A673 (cell line): ENCODE measurements around the gene TMEM44. TPM values are rescaled to one million over a fixed set of nuclear protein-coding genes. Genes with fewer than 3 reads are reported as not detected.
A peak's percentile ranks its signal among the peaks of the same experiment; 100 is the strongest.

ENCODE experiments used
- BruUV-seq: library from RNA; stranded (reverse); fragments of 400-500 nt; replicated peaks from 2 replicates; lab custom pipeline; 2021; lab: Mats Ljungman, UMichigan
- CTCF ChIA-PET: fragments of 300-600 bp; sonication (Branson Sonifier 250); formaldehyde crosslinking; loops from one replicate; lab custom pipeline; 2022; ENCODE audit warnings: antibody characterized with exemption; lab: Charles Lee
- POLR2A ChIA-PET: fragments of 300-600 bp; sonication (Branson Sonifier 250); formaldehyde crosslinking; loops from one replicate; lab custom pipeline; 2022; ENCODE audit warnings: antibody characterized with exemption; ENCODE audit not compliant: low non-redundant PET; lab: Charles Lee
- DNase-seq: peaks from one replicate; pipeline ENCODE4 v3.0.0-alpha.2; 2015; ENCODE audit warnings: low spot score
- H3K27ac ChIP-seq: fragments of 200-600 bp; sonication (generic); 2 replicates; pipeline ENCODE4 v1.5.1; 2016; ENCODE audit warnings: mixed run types, low read depth, mild to moderate bottlenecking, mixed read lengths, antibody characterized with exemption, low read length; ENCODE audit not compliant: poor library complexity, severe bottlenecking
- H3K27me3 ChIP-seq: fragments of 200-600 bp; sonication (generic); replicated peaks from 2 replicates; pipeline ENCODE4 v1.6.1; 2017; ENCODE audit warnings: mixed run types, low read depth, mild to moderate bottlenecking, mixed read lengths, antibody characterized with exemption, low read length; ENCODE audit not compliant: insufficient read depth, poor library complexity
- H3K36me3 ChIP-seq: fragments of 200-600 bp; sonication (generic); 2 replicates; pipeline ENCODE4 v1.6.1; 2016; ENCODE audit warnings: mixed run types, mild to moderate bottlenecking, mixed read lengths, antibody characterized with exemption, low read length; ENCODE audit not compliant: insufficient read depth, poor library complexity, severe bottlenecking
- H3K4me1 ChIP-seq: fragments of 200-600 bp; sonication (generic); 2 replicates; pipeline ENCODE4 v1.6.1; 2017; ENCODE audit warnings: mixed run types, mild to moderate bottlenecking, mixed read lengths, antibody characterized with exemption, low read length; ENCODE audit not compliant: insufficient read depth, poor library complexity, severe bottlenecking
- H3K4me3 ChIP-seq: fragments of 200-600 bp; sonication (generic); 2 replicates; pipeline ENCODE4 v1.5.1; 2016; ENCODE audit warnings: low read depth, mixed run types, mild to moderate bottlenecking, mixed read lengths, low read length; ENCODE audit not compliant: poor library complexity, severe bottlenecking
- H3K9me3 ChIP-seq: fragments of 200-600 bp; sonication (generic); 2 replicates; pipeline ENCODE4 v1.6.1; 2016; ENCODE audit warnings: mixed run types, low read depth, mild to moderate bottlenecking, mixed read lengths, antibody characterized with exemption, low read length; ENCODE audit not compliant: poor library complexity, severe bottlenecking
- EZH2 ChIP-seq: fragments of 200-600 bp; sonication (generic); IDR thresholded peaks from 2 replicates; pipeline ENCODE4 v1.6.1; 2017; ENCODE audit warnings: borderline replicate concordance, low read depth, mild to moderate bottlenecking, mixed read lengths, antibody characterized with exemption, low read length; ENCODE audit not compliant: poor library complexity, severe bottlenecking
- intact Hi-C: fragments of 100-400 bp; cut with micrococcal nuclease; formaldehyde crosslinking; loops from one replicate; pipeline ENCODE4 v1.10.0; 2022; ENCODE audit not compliant: unreplicated experiment
- total RNA-seq: library from RNA; stranded (reverse); gene quantifications from 2 replicates; pipeline ENCODE4 v1.2.3, GENCODE V29; 2021
- TF ChIP-seq, protein P1 (sequence below): fragments of 300-800, 200-600 bp; sonication (generic); conservative IDR thresholded peaks from 2 replicates; pipeline ENCODE4 v1.5.1; 2017; ENCODE audit warnings: low read depth, mild to moderate bottlenecking, antibody characterized with exemption, low read length, moderate library complexity, mixed read lengths

The TMEM44 gene
- total RNA-seq, 1 experiment from 2014 or later, result 20.9 TPM

DNA sequence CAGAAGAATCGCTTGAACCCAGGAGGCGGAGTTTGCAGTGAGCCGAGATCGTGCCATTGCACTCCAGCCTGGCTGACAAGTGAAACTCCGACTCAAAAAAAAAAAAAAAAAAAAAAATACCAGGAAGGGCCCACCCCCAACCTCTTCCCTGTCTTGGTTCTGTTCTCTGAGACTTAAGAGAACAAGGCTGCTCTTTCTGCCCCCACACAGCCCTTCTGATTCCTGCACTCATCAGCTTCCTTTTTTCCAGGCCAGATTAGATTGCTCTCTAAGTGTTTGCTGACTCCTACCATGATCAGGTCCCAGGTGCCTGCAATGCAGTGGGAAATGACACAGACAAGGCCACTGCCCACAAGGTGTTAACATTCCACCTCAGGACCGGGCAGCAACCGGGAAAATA, 13.0 kb downstream of the TMEM44 start:
- no peak overlapping the region for H3K4me3 ChIP-seq
- intact Hi-C loops, result no loop called here
- POLR2A ChIA-PET, result interaction anchor here (0.6 kb wide), 1 partner anchor 13 kb away, joined by 13 read pairs; no protein-coding TSS in a partner anchor
- no peak for TF ChIP-seq EZH2
- TF ChIP-seq, protein P1, sequence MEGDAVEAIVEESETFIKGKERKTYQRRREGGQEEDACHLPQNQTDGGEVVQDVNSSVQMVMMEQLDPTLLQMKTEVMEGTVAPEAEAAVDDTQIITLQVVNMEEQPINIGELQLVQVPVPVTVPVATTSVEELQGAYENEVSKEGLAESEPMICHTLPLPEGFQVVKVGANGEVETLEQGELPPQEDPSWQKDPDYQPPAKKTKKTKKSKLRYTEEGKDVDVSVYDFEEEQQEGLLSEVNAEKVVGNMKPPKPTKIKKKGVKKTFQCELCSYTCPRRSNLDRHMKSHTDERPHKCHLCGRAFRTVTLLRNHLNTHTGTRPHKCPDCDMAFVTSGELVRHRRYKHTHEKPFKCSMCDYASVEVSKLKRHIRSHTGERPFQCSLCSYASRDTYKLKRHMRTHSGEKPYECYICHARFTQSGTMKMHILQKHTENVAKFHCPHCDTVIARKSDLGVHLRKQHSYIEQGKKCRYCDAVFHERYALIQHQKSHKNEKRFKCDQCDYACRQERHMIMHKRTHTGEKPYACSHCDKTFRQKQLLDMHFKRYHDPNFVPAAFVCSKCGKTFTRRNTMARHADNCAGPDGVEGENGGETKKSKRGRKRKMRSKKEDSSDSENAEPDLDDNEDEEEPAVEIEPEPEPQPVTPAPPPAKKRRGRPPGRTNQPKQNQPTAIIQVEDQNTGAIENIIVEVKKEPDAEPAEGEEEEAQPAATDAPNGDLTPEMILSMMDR, result no peak
- H3K4me1 ChIP-seq, result no peaks in the 10 kb centered on the region
- BruUV-seq, result no TSS peak
- CTCF ChIA-PET, result no interaction called here
- no peak for DNase-seq
- no peaks in the 10 kb centered on the region for H3K36me3 ChIP-seq
- peak overlapping the region; percentile 30 for H3K27ac ChIP-seq
- H3K27me3 ChIP-seq, result no peaks in the 10 kb centered on the region
- H3K9me3 ChIP-seq, result no peaks in the 10 kb centered on the region

DNA sequence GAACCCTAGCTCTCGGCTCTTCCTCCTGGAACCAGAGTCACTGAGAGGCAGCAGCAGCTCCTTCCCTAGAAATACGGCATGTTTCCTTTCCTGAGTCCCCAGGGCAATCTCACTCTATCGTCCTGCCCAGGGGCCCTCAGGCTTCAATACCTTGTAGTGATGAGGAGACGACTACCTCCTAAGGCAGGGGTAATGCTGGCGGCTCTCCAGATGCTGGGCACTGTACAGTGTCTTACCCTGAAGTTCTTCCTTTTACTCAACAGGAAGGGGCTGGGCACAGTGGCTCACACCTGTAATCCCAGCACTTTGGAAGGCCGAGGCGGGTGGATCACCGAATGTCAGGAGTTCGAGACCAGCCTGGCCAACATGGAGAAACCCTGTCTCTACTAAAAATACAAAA, 13.5 kb downstream of the TMEM44 start:
- Histone ChIP-seq H3K4me1 (no peaks in the 10 kb centered on the region), H3K4me3 (no peak overlapping the region), H3K27ac (no peak overlapping the region), H3K36me3 (no peaks in the 10 kb centered on the region), H3K9me3 (no peaks in the 10 kb centered on the region), H3K27me3 (no peaks in the 10 kb centered on the region)
- no TSS peak for BruUV-seq
- intact Hi-C loops, result no loop called here
- POLR2A ChIA-PET, result no interaction called here
- TF ChIP-seq, protein P1, result no peak
- DNase-seq, result no peak
- CTCF ChIA-PET, result no interaction called here

DNA sequence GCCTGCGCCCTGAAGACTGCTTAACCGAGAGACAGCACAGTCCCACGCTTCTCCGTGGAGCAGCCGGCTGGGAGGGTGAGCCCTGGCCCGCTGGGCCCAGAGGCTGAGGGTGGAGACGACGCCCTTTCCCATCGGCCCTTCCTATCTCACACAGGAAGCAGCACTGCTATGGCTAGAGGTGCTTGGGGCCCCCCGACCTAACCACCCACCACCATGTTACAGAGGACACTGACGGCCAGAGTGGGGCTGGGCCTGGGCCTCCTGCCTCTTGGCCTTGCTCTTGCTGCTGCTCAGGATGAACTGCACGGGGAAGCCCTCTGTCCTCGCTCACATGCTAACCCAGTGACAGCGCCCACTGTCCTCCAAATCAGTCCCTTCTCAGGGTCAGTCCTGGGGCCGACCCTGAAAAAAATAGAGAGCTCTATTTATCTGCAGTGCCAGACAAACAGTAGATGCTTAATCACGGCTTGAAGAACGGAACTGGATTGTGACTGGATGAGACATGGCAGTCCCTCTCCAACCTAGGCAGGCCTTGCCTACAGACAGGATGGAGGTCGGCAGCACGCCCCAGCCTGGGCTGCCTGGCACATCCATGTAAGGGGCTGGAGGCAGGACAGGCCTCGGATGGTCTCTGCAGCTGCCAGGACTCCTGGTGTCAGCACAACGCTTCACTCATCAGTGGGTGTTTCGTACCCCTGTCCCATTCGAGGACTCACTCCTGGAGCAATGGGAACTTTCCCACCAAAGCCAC, 14.2 kb downstream of the TMEM44 start:
- Histone ChIP-seq H3K9me3 (no peaks in the 10 kb centered on the region), H3K36me3 (no peaks in the 10 kb centered on the region), H3K27ac (no peak overlapping the region), H3K4me3 (no peak overlapping the region), H3K4me1 (no peaks in the 10 kb centered on the region), H3K27me3 (no peaks in the 10 kb centered on the region)
- TF ChIP-seq, protein P1, result no peak
- no peak for TF ChIP-seq EZH2
- no TSS peak for BruUV-seq
- intact Hi-C loops, result no loop called here
- ChIA-PET CTCF (no interaction called here), POLR2A (no interaction called here)
- no peak for DNase-seq
